NCI-H146 treated with DMSO at 0.1 percent for 48 hours (cell line): ENCODE results near the gene PIP5K1C.
"Not testable (repeated sequence)": the region's sequence is repeated elsewhere in the genome, so short reads cannot be mapped to it uniquely, and the experiment has no call there.

ENCODE experiments used
- DNase-seq: peaks from one replicate; lab custom pipeline; 2025; ENCODE audit not compliant: unreplicated experiment; lab: John Stamatoyannopoulos, UW

Gene PIP5K1C

GRCh38 chr19:3591876-3592613 lies 108.2 kb downstream of the PIP5K1C start:
- no peak for DNase-seq

GRCh38 chr19:3590991-3591659 lies 109.1 kb downstream of the PIP5K1C start:
- DNase-seq = no peak

- DNase-seq = no peak
These were observed 110.3 kb downstream of the PIP5K1C start for GRCh38 chr19:3589949-3590348.

- no peak for DNase-seq
These were observed 110.8 kb downstream of the PIP5K1C start for GRCh38 chr19:3589439-3589838.

GRCh38 chr19:3586707-3587346 lies 113.4 kb downstream of the PIP5K1C start:
- no peak for DNase-seq

- DNase-seq = no peak
These were observed 114.1 kb downstream of the PIP5K1C start for GRCh38 chr19:3586127-3586626.

GRCh38 chr19:3585301-3586126 lies 114.8 kb downstream of the PIP5K1C start, which contains the start of gene GIPC3:
TSS of gene GIPC3 (plus strand) at chr19:3585478. CDS start at chr19:3585598, 120 bp downstream.
- DNase-seq = no peak

GRCh38 chr19:3584036-3584802 lies 116.0 kb downstream of the PIP5K1C start:
- not testable (repeated sequence) for DNase-seq

GRCh38 chr19:3581792-3582191 lies 118.5 kb downstream of the PIP5K1C start:
- not testable (repeated sequence) for DNase-seq
